HFFc6 (cell line): ENCODE data around the gene POLE3. TPM values are rescaled to one million over a fixed set of nuclear protein-coding genes. Genes with fewer than 3 reads are reported as not detected.
A peak's percentile ranks its signal among the peaks of the same experiment; 100 is the strongest.
"Not testable (repeated sequence)": the region's sequence is repeated elsewhere in the genome, so short reads cannot be mapped to it uniquely, and the experiment has no call there.

Experiments
- DNase-seq: peaks from one replicate; pipeline ENCODE4 v3.0.0-alpha.2; 2018
- H3K27ac Mint-ChIP-seq: 2 replicates; pipeline ENCODE4 v1.8.0; 2020; ENCODE audit warnings: mild to moderate bottlenecking, mixed read lengths
- H3K27me3 Mint-ChIP-seq: 2 replicates; pipeline ENCODE4 v1.8.0; 2021; ENCODE audit warnings: mild to moderate bottlenecking, moderate library complexity, mixed read lengths; ENCODE audit not compliant: insufficient read depth
- H3K36me3 Mint-ChIP-seq: 2 replicates; pipeline ENCODE4 v1.8.0; 2021; ENCODE audit warnings: low read depth, mixed read lengths
- H3K4me1 Mint-ChIP-seq: 2 replicates; pipeline ENCODE4 v1.8.0; 2020; ENCODE audit warnings: low read depth, mixed read lengths
- H3K4me3 Mint-ChIP-seq: 2 replicates; pipeline ENCODE4 v1.8.0; 2020; ENCODE audit warnings: mild to moderate bottlenecking, moderate library complexity, mixed read lengths
- H3K9me3 Mint-ChIP-seq: 2 replicates; pipeline ENCODE4 v1.8.0; 2020; ENCODE audit warnings: mild to moderate bottlenecking, mixed read lengths
- CTCF ChIP-seq: fragments of 200-600 bp; sonication (generic); IDR thresholded peaks from 2 replicates; pipeline ENCODE4 v1.5.0; 2021; ENCODE audit warnings: antibody characterized with exemption, mild to moderate bottlenecking
- total RNA-seq, 6 experiments: library from RNA; stranded (reverse); fragmentation: NEBNext Ultra II Directional; extraction: Animal tissue kit (Norgen Biotek cat#: 25700); gene quantifications; 2 replicates in 1 of 6; 3 replicates in 5 of 6; pipeline ENCODE4 v1.2.3, GENCODE V29; 2021

Gene POLE3
- total RNA-seq, 6 experiments from 2014 or later: 33.7 to 43.9 (median 37.9) TPM

DNA sequence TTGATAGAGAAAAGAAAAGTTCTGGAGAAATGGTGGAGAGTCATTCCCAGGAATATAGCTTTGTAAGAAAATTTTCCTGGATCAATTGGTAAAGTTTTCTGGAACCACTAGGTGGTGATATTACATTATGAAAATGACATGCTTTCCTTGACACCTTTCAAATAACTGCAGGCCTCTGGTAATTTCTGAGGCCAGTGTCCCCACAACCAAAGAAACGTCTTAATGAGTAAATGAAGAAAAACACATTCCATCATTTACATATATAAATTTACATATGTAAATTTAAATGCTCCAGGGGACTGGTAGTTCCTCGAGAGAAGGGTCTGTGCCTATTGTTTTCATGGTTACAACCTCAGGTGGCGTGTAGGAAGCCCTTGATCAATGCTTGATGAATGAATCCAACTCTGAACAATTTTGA, 35.9 kb upstream of the POLE3 start:
- peak; percentile 44 for DNase-seq
- Mint-ChIP-seq H3K27ac (no peak overlapping the region), H3K27me3 (no peaks in the 10 kb centered on the region; the same call in none of the 2 replicates)

GRCh38 chr9:113444736-113445135, 34.3 kb upstream of the POLE3 start:
- no peaks in the 10 kb centered on the region; the same call in none of the 2 replicates for H3K27me3 Mint-ChIP-seq
- H3K4me3 Mint-ChIP-seq: no peak overlapping the region
- no peaks in the 10 kb centered on the region for H3K9me3 Mint-ChIP-seq

More for the DNA sequence above, 35.9 kb upstream of the POLE3 start:
- peak; percentile 90 for TF ChIP-seq CTCF
- no peaks in the 10 kb centered on the region for H3K9me3 Mint-ChIP-seq
- no peaks in the 10 kb centered on the region for H3K4me1 Mint-ChIP-seq
- H3K36me3 Mint-ChIP-seq: no peaks in the 10 kb centered on the region
- no peak overlapping the region for H3K4me3 Mint-ChIP-seq

GRCh38 chr9:113437716-113438115, 27.2 kb upstream of the POLE3 start:
- H3K27me3 Mint-ChIP-seq: peaks cover 25% of the 10 kb centered on the region
- H3K9me3 Mint-ChIP-seq, H3K27ac Mint-ChIP-seq: not testable (repeated sequence)

More at GRCh38 chr9:113444736-113445135, 34.3 kb upstream of the POLE3 start:
- Mint-ChIP-seq H3K36me3 (no peaks in the 10 kb centered on the region), H3K27ac (no peak overlapping the region), H3K4me1 (no peaks in the 10 kb centered on the region)
- DNase-seq: no peak
- no peak for TF ChIP-seq CTCF

GRCh38 chr9:113436728-113437515, 26.4 kb upstream of the POLE3 start:
- Mint-ChIP-seq H3K36me3 (no peaks in the 10 kb centered on the region), H3K27me3 (peaks cover 27% of the 10 kb centered on the region), H3K4me1 (peaks cover 12% of the 10 kb centered on the region), H3K4me3 (no peak overlapping the region), H3K9me3 (no peaks in the 10 kb centered on the region), H3K27ac (no peak overlapping the region; the same call in 1 of the 2 replicates)
- TF ChIP-seq CTCF: peak; percentile 16; the same call in 1 of the 2 replicates
- DNase-seq: peak; percentile 22

More at GRCh38 chr9:113437716-113438115, 27.2 kb upstream of the POLE3 start:
- H3K4me1 Mint-ChIP-seq: peaks cover 12% of the 10 kb centered on the region
- DNase-seq, H3K4me3 Mint-ChIP-seq, H3K36me3 Mint-ChIP-seq: not testable (repeated sequence)

DNA sequence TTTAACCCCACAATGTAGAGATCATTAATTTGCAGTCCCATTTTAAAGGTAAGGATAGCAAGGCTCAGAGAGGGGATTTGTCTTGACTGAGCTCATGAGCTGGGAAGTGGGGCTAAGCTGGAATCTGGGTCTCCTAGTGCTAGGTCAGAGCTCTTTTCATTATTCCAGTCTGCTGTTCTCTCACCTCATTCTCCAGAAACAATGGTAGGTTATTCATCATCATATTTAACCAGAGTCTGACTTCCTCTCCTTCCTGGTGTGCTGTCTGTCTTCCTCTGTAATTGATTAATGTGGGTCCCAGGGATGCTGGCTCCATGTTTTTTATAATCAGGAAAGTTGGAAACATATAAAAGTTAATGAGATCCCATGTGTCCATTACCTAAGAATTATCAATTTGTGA, 20.7 kb upstream of the POLE3 start:
- Mint-ChIP-seq H3K4me1 (peaks cover under 1% of the 10 kb centered on the region), H3K4me3 (no peak overlapping the region), H3K27me3 (peaks cover 38% of the 10 kb centered on the region), H3K27ac (no peak overlapping the region), H3K36me3 (no peaks in the 10 kb centered on the region), H3K9me3 (no peaks in the 10 kb centered on the region)
- TF ChIP-seq CTCF: no peak
- DNase-seq: no peak

DNA sequence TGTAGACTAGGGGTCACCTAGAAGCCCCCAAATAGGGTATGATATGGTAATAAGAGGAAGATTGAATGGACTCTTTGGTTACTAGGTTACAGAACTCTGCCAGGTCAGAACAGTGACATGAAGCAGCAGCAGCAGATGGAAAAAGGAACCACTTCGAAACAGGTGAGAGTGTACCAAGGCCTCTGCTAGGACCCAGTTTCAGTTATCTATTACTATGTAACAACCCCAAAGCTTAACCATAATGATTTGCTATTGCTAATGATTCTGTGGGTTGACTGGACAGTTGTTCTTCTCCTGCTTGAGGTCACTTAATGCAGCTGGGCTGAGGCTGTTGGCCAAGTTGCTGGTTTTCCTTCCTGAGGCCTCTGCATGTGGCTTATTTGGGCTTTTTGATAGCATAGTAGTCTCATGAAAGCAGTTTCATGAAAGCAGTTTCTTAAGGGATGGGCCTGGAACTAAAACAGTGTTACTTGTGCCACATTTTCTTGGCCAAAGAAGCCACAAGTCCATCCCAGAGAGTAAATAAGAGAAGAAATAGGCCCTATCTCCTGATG, 17.7 kb upstream of the POLE3 start:
- TF ChIP-seq CTCF: no peak
- Mint-ChIP-seq H3K27me3 (peaks cover 37% of the 10 kb centered on the region), H3K4me3 (no peak overlapping the region), H3K9me3 (no peaks in the 10 kb centered on the region), H3K27ac (no peak overlapping the region), H3K4me1 (no peaks in the 10 kb centered on the region), H3K36me3 (no peaks in the 10 kb centered on the region)
- DNase-seq: no peak
